AG09319 (cell line): ENCODE results near the gene OPRL1.

Experiments used
- DNase-seq: peaks from one replicate; pipeline ENCODE4 v3.0.0-alpha.2; 2010; ENCODE audit warnings: low read depth; ENCODE audit errors: extremely low read depth
- CTCF ChIP-seq: IDR thresholded peaks from 2 replicates; pipeline ENCODE4 v1.5.1; 2011; ENCODE audit warnings: low read depth, mild to moderate bottlenecking, inconsistent platforms, low read length, moderate library complexity

The OPRL1 gene

DNA sequence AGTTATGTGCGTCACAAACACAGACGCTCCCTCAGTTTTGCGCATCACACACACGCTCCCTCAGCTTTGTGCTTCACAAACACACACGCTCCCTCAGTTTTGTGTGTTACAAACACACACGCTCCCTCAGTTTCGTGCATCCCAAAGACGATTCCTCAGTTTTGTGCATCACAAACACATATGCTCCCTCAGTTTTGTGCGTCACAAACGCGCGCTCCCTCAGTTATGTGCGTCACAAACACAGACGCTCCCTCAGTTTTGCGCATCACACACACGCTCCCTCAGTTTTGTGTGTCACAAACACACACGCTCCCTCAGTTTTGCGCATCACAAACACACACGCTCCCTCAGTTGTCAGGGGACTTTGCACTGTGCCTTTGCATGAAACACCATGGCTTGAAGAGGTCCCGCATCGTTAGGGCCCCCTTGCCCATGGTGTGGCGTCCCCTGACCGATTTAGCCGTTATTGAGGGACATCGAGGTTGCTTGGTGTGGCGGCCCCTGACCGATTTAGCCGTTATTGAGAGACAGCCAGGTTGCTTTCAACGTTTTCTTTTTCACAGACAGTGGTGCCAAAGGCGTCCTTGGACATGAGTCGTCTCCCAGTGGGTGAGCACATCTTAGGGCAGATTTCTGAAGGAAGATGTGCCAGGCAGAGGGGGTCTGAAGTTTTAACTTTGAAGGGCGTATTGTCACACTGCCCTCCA is 56.3 kb downstream of the OPRL1 start:
- no peak for TF ChIP-seq CTCF
- DNase-seq = no peak

DNA sequence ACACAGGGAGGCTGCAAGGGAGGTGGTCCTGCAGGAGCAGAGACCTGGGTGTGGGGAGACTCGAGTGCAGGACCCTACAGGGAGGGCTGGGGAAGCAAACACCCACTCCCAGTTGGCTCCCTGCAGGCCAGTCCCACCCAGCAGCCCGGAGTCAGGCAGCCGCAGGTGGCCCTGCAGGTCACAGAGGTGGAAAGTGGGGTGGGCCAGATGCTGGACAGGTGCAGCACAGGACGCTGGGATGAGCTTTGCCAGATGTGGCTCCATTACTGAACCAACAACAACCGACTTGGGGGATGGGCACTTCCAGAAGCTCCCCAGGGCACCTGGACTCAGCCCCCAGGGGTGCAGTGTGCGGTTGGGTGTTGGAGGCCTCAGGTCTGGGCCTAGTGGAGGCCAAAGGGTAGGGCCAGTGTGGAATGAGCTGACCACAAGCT is 57.7 kb downstream of the OPRL1 start:
- no peak for TF ChIP-seq CTCF
- no peak for DNase-seq

DNA sequence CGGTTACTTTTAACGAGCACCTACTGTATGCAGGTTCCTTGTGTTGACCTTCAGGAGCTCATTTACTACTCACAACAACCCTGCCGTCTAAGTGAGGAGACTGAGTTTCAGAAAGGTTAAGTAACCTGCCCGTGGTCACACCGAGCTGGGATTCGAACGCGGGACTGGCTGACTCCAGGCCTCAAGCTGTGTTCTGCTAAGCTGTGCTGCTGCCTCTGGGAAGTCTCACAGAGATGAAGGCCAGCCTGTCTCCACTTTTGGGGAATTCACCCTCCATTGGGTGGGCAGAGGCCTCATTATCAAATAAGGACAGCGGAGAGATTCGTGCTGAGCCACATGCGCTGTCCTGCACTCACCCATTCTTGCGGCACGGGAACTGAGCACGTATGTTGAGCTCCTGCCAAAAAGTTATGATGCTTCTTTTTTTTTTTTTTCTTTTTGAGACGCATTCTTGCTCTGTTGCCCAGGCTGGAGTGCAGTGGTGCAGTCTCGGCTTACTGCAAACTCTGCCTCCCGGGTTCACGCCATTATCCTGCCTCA is 58.5 kb downstream of the OPRL1 start:
- DNase-seq = no peak

DNA sequence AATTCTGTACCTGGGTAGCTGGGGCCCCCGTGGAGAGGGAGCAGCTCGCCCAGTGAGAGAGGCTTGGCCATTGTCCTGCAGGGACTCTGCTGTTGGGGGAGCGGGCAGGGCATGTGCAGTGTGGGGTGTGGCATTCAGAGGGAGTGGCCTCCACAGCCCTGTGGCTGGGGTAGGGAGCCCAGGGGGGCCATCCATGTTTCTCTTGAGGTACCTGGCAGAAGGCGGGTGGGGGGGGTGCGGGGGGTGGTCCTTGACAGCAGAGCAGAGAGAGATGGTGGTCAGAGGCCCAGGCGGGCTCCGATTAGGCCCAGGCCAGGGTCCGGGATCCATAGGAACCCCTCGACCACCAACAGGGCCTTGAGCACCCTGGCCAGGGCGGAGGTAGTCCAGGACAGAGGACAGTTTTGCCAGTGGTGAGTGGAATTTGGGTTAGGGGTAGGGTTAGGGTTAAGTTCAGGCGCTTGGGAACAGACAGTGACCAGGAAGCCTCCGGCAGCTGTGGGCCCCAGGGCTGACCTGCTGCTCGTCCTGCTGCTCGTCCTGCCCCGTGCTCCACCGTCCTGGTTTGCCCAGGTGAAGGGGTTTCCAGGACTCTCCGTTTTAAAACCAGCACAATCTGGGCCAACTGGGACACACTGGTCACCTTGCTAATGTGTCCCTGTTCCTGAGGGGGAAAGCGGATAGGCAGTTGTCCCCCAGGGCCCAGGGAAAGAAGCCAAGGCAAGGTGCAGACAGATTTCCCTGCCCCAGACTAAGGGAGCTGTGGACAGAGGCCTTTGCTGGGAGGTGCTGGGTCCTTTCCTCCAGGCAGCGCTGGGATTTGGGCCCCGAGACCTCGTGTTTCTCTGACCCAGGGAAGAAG is 59.5 kb downstream of the OPRL1 start:
- TF ChIP-seq CTCF = no peak
- no peak for DNase-seq

More for the DNA sequence above, 58.5 kb downstream of the OPRL1 start:
- no peak for TF ChIP-seq CTCF

DNA sequence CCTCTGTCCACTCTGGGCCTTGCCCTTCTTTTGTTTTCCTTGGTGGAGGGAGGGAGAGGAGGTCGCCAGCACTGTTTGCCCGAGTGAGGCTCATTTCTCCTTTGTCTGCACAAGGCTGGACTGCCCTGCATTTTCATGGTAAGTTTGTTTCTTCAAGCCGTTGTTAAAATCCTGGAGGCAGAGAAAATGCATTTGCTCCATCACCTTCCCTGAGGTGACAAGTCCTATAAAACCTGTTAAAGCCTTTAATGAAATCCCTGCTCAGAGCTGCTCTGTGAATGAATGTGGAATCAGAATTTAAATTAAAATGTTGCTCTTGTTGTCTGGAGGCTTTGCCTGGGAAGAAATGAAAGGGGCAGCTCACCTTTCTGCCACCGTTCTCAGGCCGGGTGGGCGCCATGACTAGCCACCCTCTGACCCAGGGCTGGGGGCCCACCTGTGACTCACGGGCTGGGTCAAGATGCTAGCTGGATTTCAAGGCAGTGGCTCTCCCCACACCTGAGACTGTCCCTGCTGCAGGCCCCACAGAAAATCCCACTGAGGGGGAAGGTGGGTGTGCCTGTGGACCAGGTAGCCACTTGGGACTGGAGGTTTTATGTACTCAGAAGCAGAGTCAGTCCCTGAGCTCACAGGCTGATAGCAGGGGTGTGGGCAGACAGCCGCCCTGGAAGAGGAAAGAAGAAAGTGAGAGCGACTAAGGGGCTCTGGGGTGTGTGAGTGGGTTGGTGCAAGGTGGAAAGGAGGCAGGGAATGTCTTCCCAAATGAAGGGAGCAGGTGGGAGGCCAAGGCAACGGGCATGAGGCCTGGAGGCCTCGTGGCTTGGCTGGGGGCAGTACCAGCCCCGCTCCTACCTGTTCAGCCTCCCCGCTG is 60.4 kb downstream of the OPRL1 start:
- TF ChIP-seq CTCF = no peak
- DNase-seq = no peak

DNA sequence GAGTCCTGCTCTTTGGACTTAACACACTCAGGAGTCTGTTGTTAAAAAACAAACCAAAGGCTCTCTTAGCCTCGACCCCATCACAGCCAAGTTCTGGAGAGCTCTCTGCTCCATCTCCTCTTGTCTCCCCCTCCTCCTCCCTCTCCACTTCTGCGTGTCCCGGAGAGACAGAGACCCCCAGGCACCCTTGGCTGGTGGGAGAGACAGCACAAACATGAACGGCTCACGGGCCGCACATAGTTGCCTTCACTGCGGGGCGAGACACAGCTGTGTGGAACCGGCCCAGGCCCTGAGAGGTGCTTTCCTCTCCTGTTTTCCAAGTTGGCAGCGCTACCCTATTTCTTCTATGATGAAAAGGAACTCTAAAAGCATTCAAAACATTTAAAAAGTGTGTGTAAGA is 61.1 kb downstream of the OPRL1 start:
- TF ChIP-seq CTCF = no peak
- no peak for DNase-seq
